OCI-M1 (cell line): ENCODE measurements around the gene DIS3L.
A peak's percentile ranks its signal among the peaks of the same experiment; 100 is the strongest.
"Not testable (repeated sequence)": the region's sequence is repeated elsewhere in the genome, so short reads cannot be mapped to it uniquely, and the experiment has no call there.

ENCODE experiments used
- DNase-seq: peaks from one replicate; lab custom pipeline; 2025; lab: John Stamatoyannopoulos, UW

The DIS3L gene

DNA sequence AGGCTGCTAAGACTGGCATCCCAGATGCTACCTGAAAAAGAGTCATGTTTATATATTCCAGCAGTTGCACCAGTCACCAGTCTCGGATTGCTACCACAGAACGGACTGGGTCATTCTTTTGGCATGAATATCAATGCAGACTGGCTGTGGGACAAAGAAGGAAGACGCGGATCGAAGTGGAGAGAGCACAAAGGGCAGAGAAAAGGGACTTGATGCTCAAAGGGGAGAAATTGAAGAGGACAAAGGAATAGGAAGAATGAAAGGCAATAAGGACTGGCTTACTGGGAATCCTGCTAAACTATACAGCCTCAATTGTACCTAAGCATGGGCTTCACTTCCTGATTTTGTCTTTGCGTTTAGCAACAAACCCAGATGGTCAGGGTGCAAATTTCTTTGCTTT lies 15.3 kb upstream of the DIS3L start:
- no peak for DNase-seq

DNA sequence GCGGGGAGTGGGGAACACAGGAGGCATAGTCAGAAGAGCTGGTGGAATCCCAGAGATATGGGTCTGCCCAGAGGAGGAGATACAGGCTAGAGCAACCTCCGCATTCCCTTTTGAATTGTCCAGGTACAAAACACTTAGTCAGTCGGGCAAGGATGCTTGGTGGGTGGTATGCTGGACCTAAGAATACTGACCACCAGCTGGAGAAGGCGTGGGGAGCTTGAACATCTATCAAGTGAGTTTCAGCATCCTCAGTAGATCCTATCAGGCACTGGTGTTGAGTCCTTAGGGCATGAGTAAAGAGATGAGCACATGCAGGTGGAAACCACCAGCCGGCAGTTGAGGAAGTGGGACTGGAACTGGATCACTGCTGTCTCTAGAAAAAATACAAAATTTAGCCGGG lies 14.7 kb upstream of the DIS3L start:
- no peak for DNase-seq

GRCh38 chr15:66284271-66284670 lies 9.1 kb upstream of the DIS3L start:
- DNase-seq: no peak

DNA sequence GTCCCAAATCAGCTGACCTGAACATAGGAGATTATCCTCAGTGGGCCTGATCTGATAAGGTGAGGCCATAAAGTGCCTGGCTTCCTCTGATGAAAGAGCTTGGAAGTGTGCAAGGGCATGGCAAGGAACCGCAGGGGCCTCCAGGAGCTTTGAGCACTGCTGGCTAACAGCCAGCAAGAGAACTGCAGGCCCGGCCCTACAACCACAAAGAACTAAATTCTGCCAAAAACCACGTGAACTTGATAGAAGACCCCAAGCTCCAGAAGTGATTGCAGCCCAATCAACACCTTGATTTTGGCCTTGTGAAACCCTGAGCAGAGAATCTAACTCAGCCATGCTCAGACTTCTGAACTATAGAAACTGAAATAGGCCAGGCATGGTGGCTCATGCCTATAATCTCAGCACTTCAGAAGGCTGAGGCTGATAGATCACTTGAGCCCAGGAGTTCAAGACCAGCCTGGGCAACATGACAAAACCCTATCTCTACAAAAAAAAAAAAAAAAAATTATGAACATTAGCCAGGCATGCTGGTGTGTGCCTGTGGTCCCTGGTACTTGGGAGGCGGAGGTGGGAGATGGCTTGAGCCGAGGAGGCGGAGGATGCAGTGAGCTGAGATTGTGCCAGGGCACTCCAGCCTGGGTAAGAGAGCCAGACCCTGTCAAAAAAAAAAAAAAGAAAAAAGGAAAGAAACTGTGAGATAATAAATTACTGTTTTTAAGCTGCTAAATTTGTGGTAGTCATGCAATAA lies 7.7 kb upstream of the DIS3L start:
- DNase-seq: peak; percentile 79

DNA sequence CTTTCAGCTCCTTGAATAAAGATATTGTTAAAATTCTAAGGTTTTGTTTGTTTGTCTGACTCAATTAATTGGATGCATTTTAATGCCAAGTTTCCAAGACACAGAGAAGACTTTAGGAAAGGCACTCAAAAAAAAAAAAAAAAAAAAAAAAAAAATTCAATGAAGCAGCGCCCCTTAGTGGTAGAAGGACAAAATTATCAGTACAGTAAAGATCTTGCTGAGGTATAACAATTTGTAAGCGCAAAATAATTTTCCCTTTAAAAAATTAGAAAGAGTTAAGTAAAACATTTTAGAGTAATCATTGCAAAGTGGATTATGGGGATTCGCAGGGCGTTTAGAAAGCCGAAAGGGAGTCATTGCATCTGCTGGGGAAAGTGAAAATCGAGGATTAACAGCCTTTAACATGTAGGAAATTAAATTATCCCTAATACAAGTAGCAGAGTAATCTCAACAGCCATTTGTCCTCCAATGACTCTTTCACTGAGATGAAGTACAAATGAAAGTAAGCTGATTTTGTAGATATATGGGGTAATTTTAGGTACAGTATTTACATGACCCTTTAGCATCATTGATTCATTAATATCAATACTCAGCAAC lies 5.8 kb upstream of the DIS3L start:
- peak; percentile 39 for DNase-seq

DNA sequence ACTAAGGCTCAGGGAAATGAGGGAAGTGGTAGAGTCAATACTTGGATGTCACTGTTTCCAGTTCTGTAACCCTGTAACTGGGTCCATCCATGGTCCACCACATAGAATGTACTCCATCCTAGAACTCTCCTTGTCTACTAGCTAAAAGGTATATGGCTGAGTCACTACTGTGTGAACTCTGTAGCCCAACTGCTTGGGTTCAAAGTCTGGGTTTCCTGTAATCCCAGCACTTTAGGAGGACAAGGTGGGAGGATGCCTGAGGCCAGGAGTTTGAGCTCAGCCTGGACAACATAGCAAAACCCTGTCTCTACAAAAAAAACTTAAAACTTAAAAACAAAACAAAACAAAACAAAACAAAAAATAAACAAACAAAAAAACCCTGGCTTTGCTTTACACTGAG lies 5.3 kb upstream of the DIS3L start:
- no peak for DNase-seq

DNA sequence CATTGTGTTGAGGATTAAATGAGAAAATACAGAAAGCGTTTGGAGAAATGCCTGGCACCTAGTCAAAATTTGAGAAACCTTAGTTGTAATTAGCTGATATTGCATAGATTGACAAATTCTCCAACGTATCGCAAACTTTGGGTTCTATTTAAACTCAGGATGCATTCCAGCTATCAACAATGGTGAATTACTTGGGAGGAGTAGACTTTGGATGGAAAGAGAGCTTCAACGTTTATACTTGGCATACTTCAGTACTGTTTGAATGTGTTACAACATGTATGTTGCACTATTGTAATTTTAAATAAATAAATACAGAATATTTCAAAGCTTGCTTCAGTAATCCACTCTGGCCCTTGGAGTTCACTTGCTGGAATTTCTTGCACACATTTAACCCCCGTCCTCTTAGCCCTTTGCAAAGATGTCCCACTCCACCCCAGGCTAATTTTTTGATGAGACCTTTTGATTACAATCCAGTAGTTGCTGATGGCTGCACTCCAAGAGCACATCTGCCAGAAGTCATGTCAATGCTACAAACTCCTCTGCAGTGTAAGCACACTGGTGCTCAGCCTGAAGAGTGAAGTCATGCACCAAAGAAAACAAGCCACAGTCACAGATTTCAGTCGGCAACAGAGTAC lies 4.7 kb upstream of the DIS3L start:
- peak; percentile 3 for DNase-seq

- no peak for DNase-seq
These were observed 3.4 kb upstream of the DIS3L start for GRCh38 chr15:66290007-66290406.

GRCh38 chr15:66290518-66290917 lies 2.9 kb upstream of the DIS3L start:
- no peak for DNase-seq

- DNase-seq: no peak
These were observed 1.4 kb upstream of the DIS3L start for GRCh38 chr15:66291816-66292570.

DNA sequence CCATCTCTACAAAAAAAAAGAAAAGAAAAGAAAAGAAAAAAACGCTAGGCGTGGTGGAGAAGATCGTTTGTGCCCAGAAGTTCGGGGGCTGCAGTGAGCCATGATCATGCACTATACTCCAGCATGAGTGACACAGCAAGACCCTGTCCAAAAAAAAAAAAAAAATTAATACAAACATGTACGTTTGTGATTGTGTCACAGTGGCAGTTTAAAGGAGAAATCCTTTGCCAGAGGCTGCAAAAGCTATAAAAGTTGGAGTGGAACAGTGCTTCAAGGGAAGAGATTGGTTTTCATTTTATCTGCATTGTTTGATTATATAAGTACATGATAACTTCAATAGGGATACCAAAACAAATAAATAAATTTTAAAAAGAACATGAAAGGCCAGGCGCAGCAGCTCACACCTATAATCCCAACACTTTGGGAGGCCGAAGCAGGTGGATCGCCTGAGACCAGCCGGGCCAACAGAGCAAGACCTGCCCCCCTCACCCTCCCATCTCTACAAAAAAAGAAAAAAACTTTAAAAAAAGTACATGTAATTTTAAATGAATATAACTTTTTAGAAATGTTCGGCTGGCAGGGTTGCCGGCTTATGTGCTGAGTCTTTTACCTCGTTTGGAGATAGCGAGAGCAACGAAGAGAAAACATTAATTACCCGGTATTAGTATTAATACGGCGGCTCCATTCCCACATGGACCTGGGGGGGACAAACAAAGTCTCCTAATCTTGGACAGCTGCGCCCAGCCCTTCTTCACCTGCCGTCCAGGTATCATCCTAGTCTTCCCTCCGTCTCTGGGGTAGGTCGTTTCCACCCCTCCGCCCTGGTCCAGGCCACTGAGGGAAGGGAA lies 573 bp upstream of the DIS3L start:
- peak; percentile 42 for DNase-seq

DNA sequence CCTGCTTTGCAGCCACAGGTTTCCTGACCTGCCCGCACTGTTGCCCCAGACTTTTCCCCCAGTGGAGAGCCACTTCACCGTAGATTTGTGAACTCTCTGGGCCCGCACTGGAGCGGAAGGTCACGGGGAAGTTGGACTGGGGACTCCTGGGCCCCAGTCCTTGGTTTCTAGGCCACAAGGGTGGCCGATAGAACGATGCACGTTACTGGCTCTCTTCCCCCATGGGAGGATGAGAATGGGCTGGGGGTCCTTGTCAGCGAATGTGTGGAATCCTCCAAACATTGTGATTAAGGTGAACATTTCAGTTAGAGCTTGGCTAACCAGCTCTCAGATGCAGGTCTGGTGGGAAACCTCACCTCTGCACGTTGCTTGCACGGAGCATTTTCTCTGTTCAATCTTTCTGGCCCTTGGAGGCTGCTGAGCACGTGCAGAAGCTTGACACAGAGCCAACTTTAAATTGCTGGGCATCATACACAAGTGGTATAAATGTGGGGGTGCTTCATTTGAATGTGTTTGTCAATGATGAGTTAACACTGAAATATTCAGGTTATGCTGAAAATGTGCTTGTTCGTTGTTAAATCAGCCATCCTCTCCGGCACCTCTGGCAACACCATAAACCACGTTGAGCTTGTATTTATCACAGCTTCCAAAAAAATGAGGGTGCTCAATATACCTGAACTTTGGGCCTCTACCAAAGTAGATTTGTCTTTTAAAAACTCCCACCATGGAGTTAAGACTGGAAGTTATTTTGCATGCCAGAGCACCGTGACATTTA lies 976 bp downstream of the DIS3L start:
- peak; percentile 68 for DNase-seq

DNA sequence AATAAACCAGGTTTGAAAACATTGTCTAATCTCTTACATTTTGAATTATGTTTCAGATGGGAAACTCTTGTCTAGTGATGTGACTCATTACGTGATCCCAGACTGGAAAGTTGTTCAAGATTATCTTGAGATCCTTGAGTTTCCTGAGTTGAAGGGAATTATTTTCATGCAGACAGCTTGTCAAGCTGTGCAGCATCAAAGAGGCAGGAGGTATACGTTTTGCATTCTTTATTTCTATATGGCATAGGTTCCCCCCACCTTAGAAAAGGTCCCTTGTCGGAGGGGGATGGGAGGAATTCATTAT lies 1.5 kb downstream of the DIS3L start:
- peak; percentile 31 for DNase-seq

GRCh38 chr15:66296186-66296585 lies 2.8 kb downstream of the DIS3L start:
- no peak for DNase-seq

DNA sequence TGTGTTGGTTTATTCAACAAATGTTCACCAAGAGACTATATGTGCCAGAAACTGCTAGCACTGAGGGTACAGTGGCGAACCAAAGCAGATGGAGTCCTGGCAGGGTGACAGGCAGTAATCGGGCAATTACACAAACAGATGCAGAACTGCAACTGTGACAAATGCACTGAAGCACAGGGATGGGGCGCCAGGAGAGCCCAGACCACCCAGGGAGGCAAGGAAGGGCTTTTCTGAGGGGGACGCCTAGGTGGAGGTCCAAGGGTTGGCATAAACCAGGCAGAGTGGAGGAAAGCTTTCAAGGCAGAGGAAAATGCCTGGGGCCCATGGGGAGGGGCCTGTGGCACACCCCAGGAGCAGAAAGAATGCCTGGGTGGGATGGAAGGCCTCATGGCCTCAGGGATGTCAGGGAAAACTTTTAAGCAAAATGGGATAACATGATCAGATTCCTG lies 5.5 kb downstream of the DIS3L start:
- no peak for DNase-seq

GRCh38 chr15:66302489-66303278 lies 9.3 kb downstream of the DIS3L start:
- no peak for DNase-seq

- not testable (repeated sequence) for DNase-seq
These were observed 11.1 kb downstream of the DIS3L start for GRCh38 chr15:66304425-66304824.

- DNase-seq: no peak
These were observed 13.0 kb downstream of the DIS3L start for GRCh38 chr15:66306381-66306780.

- DNase-seq: no peak
These were observed 15.2 kb downstream of the DIS3L start for GRCh38 chr15:66308531-66308930.

DNA sequence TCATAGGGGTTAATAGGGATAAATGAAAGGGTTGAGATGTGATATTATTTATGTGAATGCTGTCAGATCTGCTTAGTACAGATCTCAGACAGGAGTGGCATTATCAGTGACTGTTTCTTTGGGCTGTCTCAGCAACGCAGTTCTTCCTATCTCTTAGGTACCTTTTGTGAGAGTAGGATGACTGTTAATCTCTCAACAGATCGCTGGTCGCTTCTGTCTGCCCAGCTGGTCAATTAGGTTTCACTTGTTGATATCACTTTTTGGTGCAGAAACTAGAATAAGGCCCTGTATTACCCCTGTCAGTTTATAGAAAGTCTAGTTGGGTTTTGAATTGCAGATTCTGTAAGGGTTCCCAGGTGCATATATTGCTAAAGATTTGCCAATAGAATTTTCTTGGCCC lies 16.5 kb downstream of the DIS3L start:
- DNase-seq: no peak
